Left lung (tissue), 10 donors: ENCODE measurements around the gene SEC14L1. TPM values are rescaled to one million over a fixed set of nuclear protein-coding genes. Genes with fewer than 3 reads are reported as not detected.

Source experiments
- ATAC-seq: fragments of 200-7000 bp; cut with Tn5 transposase; one replicate; pipeline ENCODE4 v1.9.1; 2020; ENCODE audit warnings: moderate library complexity
- DNase-seq, 4 donors: peaks; one replicate each; pipeline ENCODE4 v3.0.0-alpha.2; 2013 to 2020
- H3K27ac ChIP-seq, 2 donors: fragments of 200-600 bp; sonication (generic) in 1 of 2; one replicate each; pipeline versions ENCODE4 v1.5.0 to v1.8.0; 2020 to 2021
- H3K27me3 ChIP-seq, 2 donors: fragments of 200-600 bp; sonication (generic) in 1 of 2; one replicate each; pipeline versions ENCODE4 v1.5.0 to v1.8.0; 2020 to 2021
- H3K36me3 ChIP-seq, 2 donors: fragments of 200-600 bp; sonication (generic) in 1 of 2; one replicate each; pipeline versions ENCODE4 v1.5.0 to v1.8.0; 2020 to 2021
- H3K4me1 ChIP-seq, 2 donors: fragments of 200-600 bp; one replicate each; pipeline ENCODE4 v1.8.0; 2021
- H3K4me3 ChIP-seq, 2 donors: fragments of 200-600 bp; sonication (generic) in 1 of 2; one replicate each; pipeline versions ENCODE4 v1.5.0 to v1.8.0; 2020 to 2021; ENCODE audit warnings: mild to moderate bottlenecking in 1 of 2
- H3K9me3 ChIP-seq, 2 donors: fragments of 200-600 bp; sonication (generic) in 1 of 2; one replicate each; pipeline versions ENCODE4 v1.5.0 to v1.8.0; 2020 to 2021
- intact Hi-C, 2 donors: fragments of 100-400 bp; cut with DNase I; formaldehyde crosslinking; loops; one replicate each; pipeline versions ENCODE4 v1.11.2 to v1.14.2; 2022
- polyA plus RNA-seq, 6 donors: library from polyadenylated mRNA; unstranded; fragments of 120-200 nt; gene quantifications; one replicate each; pipeline ENCODE4 v1.2.1, GENCODE V29; 2013; ENCODE audit not compliant: insufficient read length in 6 of 6
- total RNA-seq, 2 donors: library from RNA; stranded (reverse); fragmentation: NEBNext Ultra II Directional; extraction: Animal tissue kit (Norgen Biotek cat#: 25700); gene quantifications; one replicate each; pipeline ENCODE4 v1.2.1, GENCODE V29; 2021
- TF ChIP-seq, protein P1 (sequence below), 2 donors: fragments of 200-600 bp; sonication (generic) in 1 of 2; IDR thresholded peaks; one replicate each; pipeline versions ENCODE4 v1.5.0 to v1.8.0; 2021; ENCODE audit warnings: antibody characterized with exemption in 2 of 2
- donor health status: DM: no; HTN: yes; CAD: no.
- donor health status: DM: no; HTN: no; CAD: no.

SEC14L1 gene
- total and polyA plus RNA-seq, 8 donors = 79.0 to 151 (median 84.5) TPM

DNA sequence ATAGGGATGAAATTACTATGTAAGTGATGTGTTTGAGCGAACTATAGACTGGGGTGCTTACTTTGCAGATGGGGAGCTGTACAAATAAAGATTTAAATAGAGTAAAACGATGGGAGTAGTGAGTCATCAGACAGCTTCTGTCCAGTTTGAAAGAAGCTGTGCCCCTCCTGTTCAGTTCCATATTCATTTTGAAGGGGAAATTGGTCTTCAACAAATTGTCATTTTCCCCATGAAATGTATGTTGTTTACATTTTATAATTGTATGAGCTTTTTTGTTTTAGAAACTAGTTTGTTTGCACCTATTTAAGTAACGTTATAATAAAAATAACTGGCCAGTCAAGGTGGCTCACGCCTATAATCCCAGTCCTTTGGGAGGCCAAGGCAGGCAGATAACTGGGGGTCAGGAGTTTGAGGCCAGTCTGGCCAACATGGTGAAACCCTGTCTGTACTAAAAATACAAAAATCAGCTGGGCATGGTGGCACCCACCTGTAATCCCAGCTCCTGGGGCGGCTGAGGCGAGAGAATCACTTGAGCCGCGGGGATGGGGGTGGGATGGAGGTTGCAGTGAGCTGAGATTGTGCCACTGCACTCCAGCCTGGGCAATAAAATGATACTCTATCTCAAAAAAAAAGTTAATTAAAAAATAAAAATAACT lies 20.2 kb downstream of the SEC14L1 start:
- Histone ChIP-seq H3K27me3 (no peaks in the 10 kb centered on the region), H3K9me3 (no peaks in the 10 kb centered on the region), H3K4me1 (peaks cover 32 to 88% of the 10 kb centered on the region in 2 donors), H3K4me3 (no peak overlapping the region), H3K36me3 (peaks cover 0 to 2% of the 10 kb centered on the region in 2 donors), H3K27ac (peak overlapping the region; percentile 11 to 37)
- no peak for ATAC-seq
- intact Hi-C loops = no loop called here
- no peak for DNase-seq
- TF ChIP-seq, protein P1, sequence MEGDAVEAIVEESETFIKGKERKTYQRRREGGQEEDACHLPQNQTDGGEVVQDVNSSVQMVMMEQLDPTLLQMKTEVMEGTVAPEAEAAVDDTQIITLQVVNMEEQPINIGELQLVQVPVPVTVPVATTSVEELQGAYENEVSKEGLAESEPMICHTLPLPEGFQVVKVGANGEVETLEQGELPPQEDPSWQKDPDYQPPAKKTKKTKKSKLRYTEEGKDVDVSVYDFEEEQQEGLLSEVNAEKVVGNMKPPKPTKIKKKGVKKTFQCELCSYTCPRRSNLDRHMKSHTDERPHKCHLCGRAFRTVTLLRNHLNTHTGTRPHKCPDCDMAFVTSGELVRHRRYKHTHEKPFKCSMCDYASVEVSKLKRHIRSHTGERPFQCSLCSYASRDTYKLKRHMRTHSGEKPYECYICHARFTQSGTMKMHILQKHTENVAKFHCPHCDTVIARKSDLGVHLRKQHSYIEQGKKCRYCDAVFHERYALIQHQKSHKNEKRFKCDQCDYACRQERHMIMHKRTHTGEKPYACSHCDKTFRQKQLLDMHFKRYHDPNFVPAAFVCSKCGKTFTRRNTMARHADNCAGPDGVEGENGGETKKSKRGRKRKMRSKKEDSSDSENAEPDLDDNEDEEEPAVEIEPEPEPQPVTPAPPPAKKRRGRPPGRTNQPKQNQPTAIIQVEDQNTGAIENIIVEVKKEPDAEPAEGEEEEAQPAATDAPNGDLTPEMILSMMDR (IDR thresholded peaks at IDR 0.05) = no peak

DNA sequence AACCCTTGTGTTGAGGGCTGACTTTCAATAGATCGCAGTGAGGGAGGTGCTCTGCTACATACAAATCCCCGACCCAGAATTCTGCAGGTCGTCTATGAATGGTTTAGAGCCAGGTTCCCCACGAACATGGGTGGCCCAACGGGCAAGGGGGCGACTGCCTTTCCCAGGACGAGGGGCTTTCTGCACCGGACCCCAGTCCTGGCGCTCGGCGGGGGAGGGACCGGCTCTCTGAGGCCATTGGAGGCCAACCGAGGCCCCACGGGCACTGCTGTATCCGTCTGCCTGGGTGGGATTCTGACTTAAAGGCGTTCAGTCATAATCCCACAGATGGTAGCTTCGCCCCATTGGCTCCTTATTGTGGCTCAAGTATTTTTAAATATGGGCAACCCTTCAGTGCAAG lies 21.2 kb downstream of the SEC14L1 start:
- H3K4me3 ChIP-seq = no peak overlapping the region
- H3K36me3 ChIP-seq = no peaks in the 10 kb centered on the region
- intact Hi-C loops = no loop called here
- peaks cover 0 to 2% of the 10 kb centered on the region in 2 donors for H3K9me3 ChIP-seq
- no peak for DNase-seq
- peak overlapping the region; percentile 47 to 66 for H3K27ac ChIP-seq
- H3K27me3 ChIP-seq = no peaks in the 10 kb centered on the region
- H3K4me1 ChIP-seq = peaks cover 32 to 93% of the 10 kb centered on the region in 2 donors
- ATAC-seq = no peak
- TF ChIP-seq, protein P1 (IDR thresholded peaks at IDR 0.05) = no peak

DNA sequence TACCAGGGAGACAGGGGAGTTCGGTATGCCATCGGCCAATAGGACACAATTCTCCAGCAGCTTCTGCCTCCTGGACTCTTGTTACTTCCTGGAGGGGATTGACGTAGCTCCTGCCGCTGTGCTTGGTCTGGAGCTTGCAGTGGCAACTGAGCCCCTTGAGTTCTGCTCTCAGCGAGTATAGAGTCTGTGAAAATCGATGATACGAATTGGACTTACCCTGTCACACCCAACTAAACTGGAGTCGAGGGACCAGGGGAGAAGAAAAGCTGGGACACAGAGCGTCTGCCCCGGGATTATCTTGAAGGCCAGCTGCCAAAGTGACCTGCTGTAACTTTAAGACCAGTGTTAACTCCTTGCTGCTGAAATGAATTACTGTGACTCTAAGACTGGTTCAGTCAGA lies 22.2 kb downstream of the SEC14L1 start:
- H3K4me3 ChIP-seq = no peak overlapping the region
- H3K27ac ChIP-seq = peak overlapping the region; percentile 66 to 67
- DNase-seq (no peak), ATAC-seq (no peak)
- H3K36me3 ChIP-seq = peaks cover 0 to 10% of the 10 kb centered on the region in 2 donors
- intact Hi-C loops = no loop called here
- H3K27me3 ChIP-seq = no peaks in the 10 kb centered on the region
- TF ChIP-seq, protein P1 (IDR thresholded peaks at IDR 0.05) = no peak
- H3K4me1 ChIP-seq = peaks cover 32 to 93% of the 10 kb centered on the region in 2 donors
- peaks cover 6 to 11% of the 10 kb centered on the region in 2 donors for H3K9me3 ChIP-seq

DNA sequence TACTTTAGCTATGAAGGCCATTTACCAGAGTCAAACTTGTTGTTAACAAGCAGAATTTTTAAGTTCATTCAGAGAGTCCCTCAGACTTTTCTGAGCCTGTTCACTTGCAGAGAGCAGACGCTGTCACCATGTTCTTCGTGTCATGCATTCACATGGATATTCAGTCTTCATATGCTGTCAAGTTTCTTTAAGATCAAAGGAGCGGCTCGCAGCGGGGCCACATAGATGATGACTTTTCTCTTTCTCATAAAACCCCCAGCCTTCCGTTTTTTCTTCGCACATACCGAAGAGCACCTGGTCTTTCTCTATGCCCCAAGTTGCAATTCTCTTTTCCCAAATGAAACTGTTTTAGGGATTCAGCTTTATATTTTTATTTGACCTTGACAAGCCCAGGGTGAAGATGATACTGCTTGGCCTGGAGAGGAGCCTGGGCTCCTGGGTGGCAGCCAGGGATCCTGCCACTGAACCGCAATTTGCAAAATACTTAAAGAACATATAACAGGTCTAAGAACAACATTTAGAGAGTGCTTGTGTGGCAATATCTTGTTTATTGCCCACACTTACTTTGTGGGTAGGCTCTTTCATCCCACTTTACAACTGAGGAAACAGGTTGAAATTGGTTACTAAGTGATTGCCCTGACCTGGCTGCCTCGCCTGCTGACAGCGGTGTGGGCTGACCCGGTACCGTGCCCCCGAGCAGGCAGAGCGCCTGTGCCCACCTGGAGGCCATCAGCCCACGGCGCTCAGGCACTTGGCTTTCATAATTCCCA lies 22.9 kb downstream of the SEC14L1 start:
- TF ChIP-seq, protein P1 (IDR thresholded peaks at IDR 0.05) = no peak
- Histone ChIP-seq H3K27ac (peak overlapping the region; percentile 66 to 67), H3K36me3 (peaks cover 0 to 14% of the 10 kb centered on the region in 2 donors), H3K27me3 (no peaks in the 10 kb centered on the region), H3K9me3 (peaks cover 6 to 16% of the 10 kb centered on the region in 2 donors), H3K4me3 (no peak overlapping the region), H3K4me1 (peaks cover 32 to 87% of the 10 kb centered on the region in 2 donors)
- intact Hi-C loops = no loop called here
- no peak for DNase-seq
- peak; percentile 69 for ATAC-seq

DNA sequence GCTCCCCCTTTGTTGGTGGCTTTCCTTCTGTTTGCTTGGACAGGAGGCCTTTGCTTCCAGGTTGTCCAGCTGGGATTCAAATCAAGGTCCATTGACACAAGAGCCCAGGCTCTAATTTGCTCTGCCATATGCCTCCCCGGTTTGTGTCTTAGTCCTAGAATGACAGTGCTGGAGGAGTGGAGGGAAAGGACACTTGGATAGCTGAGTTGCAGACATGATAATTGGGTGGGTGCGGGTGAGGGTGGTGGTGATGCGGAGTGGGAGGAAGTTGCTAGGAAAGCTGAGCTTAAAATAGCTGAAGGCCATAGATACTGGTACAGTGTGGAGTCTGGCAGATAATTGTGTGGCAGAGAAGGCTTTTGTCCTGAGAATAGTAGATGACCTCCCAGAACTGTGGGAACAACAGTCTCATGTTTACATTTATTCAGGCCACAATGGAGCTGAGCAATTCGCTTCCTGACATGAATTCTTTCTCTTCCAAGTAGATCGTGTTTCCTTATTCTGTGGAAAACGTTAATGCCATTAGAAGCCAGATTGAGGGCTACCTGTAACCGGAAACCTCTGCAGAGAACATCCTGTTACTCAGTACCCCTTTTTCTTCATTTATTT lies 23.8 kb downstream of the SEC14L1 start:
- peak; percentile 30 for ATAC-seq
- no peak for DNase-seq
- Histone ChIP-seq H3K4me1 (peaks cover 31 to 88% of the 10 kb centered on the region in 2 donors), H3K4me3 (no peak overlapping the region), H3K9me3 (peaks cover 6 to 16% of the 10 kb centered on the region in 2 donors), H3K27ac (peak overlapping the region; percentile 66 to 67), H3K36me3 (peaks cover 0 to 14% of the 10 kb centered on the region in 2 donors), H3K27me3 (no peaks in the 10 kb centered on the region)
- TF ChIP-seq, protein P1 (IDR thresholded peaks at IDR 0.05) = no peak
- intact Hi-C loops = no loop called here
